Right atrium auricular region (tissue), 2 donors: ENCODE data around the gene LENG9. TPM values are rescaled to one million over a fixed set of nuclear protein-coding genes. Genes with fewer than 3 reads are reported as not detected.

Experiments
- DNase-seq: peaks from one replicate; pipeline ENCODE4 v3.0.0-alpha.2; 2019; ENCODE audit warnings: low spot score
- H3K27ac ChIP-seq, 2 donors: fragments of 200-600 bp; sonication (generic); 1 replicate in 1 of 2; 2 replicates in 1 of 2; pipeline ENCODE4 v1.5.1; 2016 to 2019
- H3K27me3 ChIP-seq, 2 donors: fragments of 200-600 bp; sonication (generic); one replicate each; pipeline versions ENCODE4 v1.5.1 to v1.6.0; 2017 to 2019
- H3K36me3 ChIP-seq: fragments of 200-600 bp; sonication (generic); one replicate; pipeline ENCODE4 v1.5.1; 2016
- H3K4me1 ChIP-seq, 2 donors: fragments of 200-600 bp; sonication (generic); one replicate each; pipeline versions ENCODE4 v1.5.1 to v1.6.0; 2017 to 2019
- H3K4me3 ChIP-seq, 2 donors: fragments of 200-600 bp; sonication (generic); 1 replicate in 1 of 2; 2 replicates in 1 of 2; pipeline ENCODE4 v1.5.1; 2017 to 2019; ENCODE audit warnings: mild to moderate bottlenecking in 1 of 2, moderate library complexity in 1 of 2
- H3K9me3 ChIP-seq, 2 donors: fragments of 200-600 bp; sonication (generic); one replicate each; pipeline ENCODE4 v1.5.1; 2019
- total RNA-seq, 2 donors: library from RNA; depleted of rRNA; stranded (reverse); fragments of >200 nt; gene quantifications; one replicate each; pipeline ENCODE4 v1.1.0, GENCODE V29; 2016
- TF ChIP-seq, protein P1 (sequence below), 2 donors: fragments of 200-600 bp; sonication (generic); IDR thresholded peaks; one replicate each; pipeline ENCODE4 v1.5.1; 2019; ENCODE audit warnings: antibody characterized with exemption in 2 of 2

The LENG9 gene
- total RNA-seq, 2 donors from 2014 or later, result 2.1 to 4.9 TPM

DNA sequence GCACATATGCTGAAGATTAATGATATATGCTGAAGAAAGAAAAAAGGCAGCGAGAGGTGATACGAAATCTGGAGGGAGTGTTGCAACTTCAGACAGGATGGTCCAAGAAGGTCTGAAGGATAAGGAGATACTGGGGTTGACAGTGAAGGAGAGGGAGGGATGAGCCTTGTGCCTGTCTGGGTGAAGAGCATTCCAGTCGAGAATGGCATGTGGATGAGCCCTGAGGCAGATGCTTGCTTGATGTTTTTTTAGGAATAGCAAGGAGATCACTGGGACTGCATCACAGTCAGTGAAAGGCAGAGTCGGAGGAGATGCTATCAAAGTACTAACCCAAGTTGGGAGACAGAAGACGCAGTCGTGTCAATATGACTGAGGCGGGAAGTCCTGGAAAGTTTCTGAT lies 25.8 kb upstream of the LENG9 start:
- Histone ChIP-seq H3K4me1 (no peaks in the 10 kb centered on the region), H3K36me3 (no peaks in the 10 kb centered on the region), H3K27me3 (no peaks in the 10 kb centered on the region), H3K9me3 (no peaks in the 10 kb centered on the region), H3K4me3 (no peak overlapping the region), H3K27ac (no peak overlapping the region)
- TF ChIP-seq, protein P1, sequence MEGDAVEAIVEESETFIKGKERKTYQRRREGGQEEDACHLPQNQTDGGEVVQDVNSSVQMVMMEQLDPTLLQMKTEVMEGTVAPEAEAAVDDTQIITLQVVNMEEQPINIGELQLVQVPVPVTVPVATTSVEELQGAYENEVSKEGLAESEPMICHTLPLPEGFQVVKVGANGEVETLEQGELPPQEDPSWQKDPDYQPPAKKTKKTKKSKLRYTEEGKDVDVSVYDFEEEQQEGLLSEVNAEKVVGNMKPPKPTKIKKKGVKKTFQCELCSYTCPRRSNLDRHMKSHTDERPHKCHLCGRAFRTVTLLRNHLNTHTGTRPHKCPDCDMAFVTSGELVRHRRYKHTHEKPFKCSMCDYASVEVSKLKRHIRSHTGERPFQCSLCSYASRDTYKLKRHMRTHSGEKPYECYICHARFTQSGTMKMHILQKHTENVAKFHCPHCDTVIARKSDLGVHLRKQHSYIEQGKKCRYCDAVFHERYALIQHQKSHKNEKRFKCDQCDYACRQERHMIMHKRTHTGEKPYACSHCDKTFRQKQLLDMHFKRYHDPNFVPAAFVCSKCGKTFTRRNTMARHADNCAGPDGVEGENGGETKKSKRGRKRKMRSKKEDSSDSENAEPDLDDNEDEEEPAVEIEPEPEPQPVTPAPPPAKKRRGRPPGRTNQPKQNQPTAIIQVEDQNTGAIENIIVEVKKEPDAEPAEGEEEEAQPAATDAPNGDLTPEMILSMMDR (IDR thresholded peaks at IDR 0.05), result no peak
- DNase-seq, result no peak

DNA sequence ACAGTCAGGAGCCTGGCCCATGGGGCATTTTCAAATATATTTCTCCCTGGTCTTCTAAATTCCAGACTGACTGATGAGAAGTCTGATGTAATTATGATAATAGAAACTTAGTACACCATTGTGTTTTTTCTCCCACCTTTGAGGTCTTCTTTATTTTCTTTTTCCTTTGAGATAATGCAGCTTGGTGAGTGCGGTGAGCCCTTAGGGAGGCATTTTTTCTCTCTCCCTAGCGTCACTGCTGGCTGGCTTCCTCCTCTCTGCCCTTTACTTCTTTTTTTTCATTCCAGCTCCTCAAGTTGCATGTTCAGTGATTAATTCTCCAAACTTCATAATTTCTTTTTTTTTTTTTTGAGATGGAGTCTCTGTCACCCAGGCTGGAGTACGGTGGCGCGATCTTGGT lies 22.3 kb upstream of the LENG9 start:
- no peak overlapping the region for H3K4me3 ChIP-seq
- no peaks in the 10 kb centered on the region for H3K36me3 ChIP-seq
- H3K9me3 ChIP-seq, result no peaks in the 10 kb centered on the region
- H3K27me3 ChIP-seq, result no peaks in the 10 kb centered on the region
- TF ChIP-seq, protein P1 (IDR thresholded peaks at IDR 0.05), result no peak
- H3K27ac ChIP-seq, result no peak overlapping the region
- no peak for DNase-seq
- H3K4me1 ChIP-seq, result no peaks in the 10 kb centered on the region

DNA sequence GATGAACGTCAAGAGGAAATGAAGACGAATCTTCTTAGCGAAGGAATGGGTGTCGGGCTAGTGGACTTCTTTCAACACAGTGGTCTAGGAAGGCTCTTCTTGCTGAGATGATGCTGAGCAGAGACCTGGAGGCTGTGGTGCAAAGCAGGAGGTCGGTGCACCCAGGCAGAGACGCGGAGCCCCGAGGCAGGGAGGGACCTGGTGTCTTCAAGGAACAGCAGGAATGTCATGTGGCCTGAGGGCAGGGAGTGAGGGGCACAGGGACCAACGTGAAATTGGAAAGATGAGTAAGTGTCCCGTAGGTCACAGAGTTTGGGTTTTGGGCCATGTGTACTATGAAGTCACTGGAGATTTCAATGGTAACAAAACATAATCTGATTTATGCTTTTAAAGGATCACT lies 20.9 kb upstream of the LENG9 start:
- Histone ChIP-seq H3K27me3 (no peaks in the 10 kb centered on the region), H3K9me3 (no peaks in the 10 kb centered on the region), H3K36me3 (no peaks in the 10 kb centered on the region), H3K27ac (no peak overlapping the region), H3K4me1 (no peaks in the 10 kb centered on the region), H3K4me3 (no peak overlapping the region)
- TF ChIP-seq, protein P1 (IDR thresholded peaks at IDR 0.05), result no peak
- DNase-seq, result no peak

DNA sequence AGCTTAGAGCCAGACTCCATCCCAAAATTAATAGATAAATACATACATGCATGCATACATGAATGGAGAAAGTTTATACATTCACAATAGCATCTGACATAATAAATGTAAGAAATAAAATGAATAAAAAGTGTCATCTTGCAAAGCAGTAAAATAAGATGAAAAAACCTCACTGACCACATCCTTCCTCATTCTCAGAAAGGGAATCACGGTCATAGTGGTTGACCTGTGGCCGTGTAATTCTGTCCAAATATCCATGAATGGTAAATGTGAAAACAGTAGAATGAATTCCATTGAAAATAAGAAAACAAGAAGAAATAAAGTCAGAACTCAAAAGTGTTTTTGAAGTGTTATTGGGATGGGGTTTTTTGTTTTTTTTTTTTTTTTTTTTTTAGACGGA lies 19.3 kb upstream of the LENG9 start:
- TF ChIP-seq, protein P1 (IDR thresholded peaks at IDR 0.05), result no peak
- no peaks in the 10 kb centered on the region for H3K4me1 ChIP-seq
- no peaks in the 10 kb centered on the region for H3K36me3 ChIP-seq
- no peaks in the 10 kb centered on the region for H3K9me3 ChIP-seq
- H3K27me3 ChIP-seq, result no peaks in the 10 kb centered on the region
- H3K27ac ChIP-seq, result no peak overlapping the region
- DNase-seq, result no peak
- H3K4me3 ChIP-seq, result no peak overlapping the region

DNA sequence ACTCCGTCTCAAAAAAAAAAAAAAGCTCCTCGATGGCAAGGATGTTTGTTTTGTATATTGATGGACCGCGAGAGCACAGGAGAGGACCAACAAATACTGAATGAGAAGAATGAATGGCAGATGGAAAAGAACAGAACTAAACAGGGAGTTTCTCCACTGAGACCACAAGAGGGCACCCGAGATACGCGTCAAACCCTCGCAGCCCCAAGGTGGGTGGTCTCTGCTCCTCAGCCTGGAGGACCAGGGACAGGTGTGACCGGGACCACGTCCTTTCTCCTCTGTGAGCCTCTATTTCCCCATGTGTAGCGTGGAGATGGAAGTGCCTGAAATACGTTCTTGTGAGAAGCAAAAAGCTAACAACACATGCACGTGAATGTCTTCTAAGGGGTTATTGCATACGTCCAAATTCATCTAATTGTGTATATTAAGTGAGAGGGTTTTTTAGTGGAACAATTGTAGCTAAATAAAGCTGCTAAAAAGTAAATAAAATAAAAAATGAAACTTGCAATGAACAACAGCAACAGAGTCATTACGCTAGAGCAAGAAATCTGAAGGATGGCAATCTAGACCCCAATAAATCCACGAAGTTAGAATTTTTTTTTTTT lies 17.9 kb upstream of the LENG9 start:
- Histone ChIP-seq H3K27me3 (no peaks in the 10 kb centered on the region), H3K4me3 (no peak overlapping the region), H3K27ac (no peak overlapping the region), H3K9me3 (no peaks in the 10 kb centered on the region), H3K4me1 (no peaks in the 10 kb centered on the region), H3K36me3 (no peaks in the 10 kb centered on the region)
- DNase-seq, result no peak
- TF ChIP-seq, protein P1 (IDR thresholded peaks at IDR 0.05), result peak; percentile 44 to 62

DNA sequence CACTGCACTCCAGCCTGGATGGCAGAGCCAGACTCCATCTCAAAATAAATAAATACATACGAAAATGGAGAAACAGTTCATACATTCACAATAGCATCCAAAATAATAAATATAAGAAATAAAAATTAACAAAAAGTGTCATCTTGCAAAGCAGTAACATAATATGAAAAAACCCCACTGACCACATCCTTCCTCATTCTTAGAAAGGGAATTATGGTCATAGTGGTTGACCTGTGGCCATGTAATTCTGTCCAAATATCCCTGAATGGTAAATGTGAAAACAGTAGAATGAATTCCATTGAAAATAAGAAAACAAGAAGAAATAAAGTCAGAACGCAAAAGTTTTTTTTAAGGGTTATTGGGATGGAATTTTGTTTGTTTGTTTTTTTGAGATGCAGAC lies 16.5 kb upstream of the LENG9 start:
- TF ChIP-seq, protein P1 (IDR thresholded peaks at IDR 0.05), result no peak
- Histone ChIP-seq H3K27me3 (no peaks in the 10 kb centered on the region), H3K4me3 (no peak overlapping the region), H3K4me1 (no peaks in the 10 kb centered on the region), H3K27ac (no peak overlapping the region), H3K9me3 (no peaks in the 10 kb centered on the region), H3K36me3 (no peaks in the 10 kb centered on the region)
- DNase-seq, result no peak
